NCI-H146 treated with DMSO at 0.1 percent for 48 hours (cell line): ENCODE measurements around the gene SH3RF3.

Experiments
- DNase-seq: peaks from one replicate; lab custom pipeline; 2025; ENCODE audit not compliant: unreplicated experiment; lab: John Stamatoyannopoulos, UW

Gene SH3RF3

GRCh38 chr2:109277406-109277805 is 148.4 kb downstream of the SH3RF3 start:
- DNase-seq = no peak

- DNase-seq = no peak
These were observed 150.3 kb downstream of the SH3RF3 start for GRCh38 chr2:109279243-109279860.

GRCh38 chr2:109280804-109281203 is 151.8 kb downstream of the SH3RF3 start:
- no peak for DNase-seq

GRCh38 chr2:109282360-109282759 is 153.4 kb downstream of the SH3RF3 start:
- no peak for DNase-seq

- DNase-seq = no peak
These were observed 153.9 kb downstream of the SH3RF3 start for GRCh38 chr2:109282865-109283264.

GRCh38 chr2:109284826-109285225 is 155.8 kb downstream of the SH3RF3 start:
- DNase-seq = no peak

- no peak for DNase-seq
These were observed 156.2 kb downstream of the SH3RF3 start for GRCh38 chr2:109285244-109285651.

GRCh38 chr2:109287413-109287812 is 158.4 kb downstream of the SH3RF3 start:
- DNase-seq = no peak

GRCh38 chr2:109287838-109288237 is 158.8 kb downstream of the SH3RF3 start:
- no peak for DNase-seq

GRCh38 chr2:109288544-109289368 is 159.8 kb downstream of the SH3RF3 start:
- DNase-seq = no peak

- no peak for DNase-seq
These were observed 160.7 kb downstream of the SH3RF3 start for GRCh38 chr2:109289504-109290222.

- DNase-seq = no peak
These were observed 162.1 kb downstream of the SH3RF3 start for GRCh38 chr2:109290887-109291643.

- DNase-seq = no peak
These were observed 163.4 kb downstream of the SH3RF3 start for GRCh38 chr2:109292386-109292785.

GRCh38 chr2:109293663-109294062 is 164.7 kb downstream of the SH3RF3 start:
- DNase-seq = no peak

- DNase-seq = no peak
These were observed 165.5 kb downstream of the SH3RF3 start for GRCh38 chr2:109294523-109294922.

GRCh38 chr2:109295070-109295780 is 166.2 kb downstream of the SH3RF3 start:
- no peak for DNase-seq

- no peak for DNase-seq
These were observed 166.7 kb downstream of the SH3RF3 start for GRCh38 chr2:109295781-109296117.

- DNase-seq = no peak
These were observed 168.8 kb downstream of the SH3RF3 start for GRCh38 chr2:109297566-109298490.

GRCh38 chr2:109298851-109299250 is 169.8 kb downstream of the SH3RF3 start:
- DNase-seq = no peak

GRCh38 chr2:109299536-109299935 is 170.5 kb downstream of the SH3RF3 start:
- DNase-seq = no peak
